Measurements from ENCODE around the gene CDK18.
A peak's percentile ranks its signal among the peaks of the same experiment; 100 is the strongest.

CDK18 gene

DNA sequence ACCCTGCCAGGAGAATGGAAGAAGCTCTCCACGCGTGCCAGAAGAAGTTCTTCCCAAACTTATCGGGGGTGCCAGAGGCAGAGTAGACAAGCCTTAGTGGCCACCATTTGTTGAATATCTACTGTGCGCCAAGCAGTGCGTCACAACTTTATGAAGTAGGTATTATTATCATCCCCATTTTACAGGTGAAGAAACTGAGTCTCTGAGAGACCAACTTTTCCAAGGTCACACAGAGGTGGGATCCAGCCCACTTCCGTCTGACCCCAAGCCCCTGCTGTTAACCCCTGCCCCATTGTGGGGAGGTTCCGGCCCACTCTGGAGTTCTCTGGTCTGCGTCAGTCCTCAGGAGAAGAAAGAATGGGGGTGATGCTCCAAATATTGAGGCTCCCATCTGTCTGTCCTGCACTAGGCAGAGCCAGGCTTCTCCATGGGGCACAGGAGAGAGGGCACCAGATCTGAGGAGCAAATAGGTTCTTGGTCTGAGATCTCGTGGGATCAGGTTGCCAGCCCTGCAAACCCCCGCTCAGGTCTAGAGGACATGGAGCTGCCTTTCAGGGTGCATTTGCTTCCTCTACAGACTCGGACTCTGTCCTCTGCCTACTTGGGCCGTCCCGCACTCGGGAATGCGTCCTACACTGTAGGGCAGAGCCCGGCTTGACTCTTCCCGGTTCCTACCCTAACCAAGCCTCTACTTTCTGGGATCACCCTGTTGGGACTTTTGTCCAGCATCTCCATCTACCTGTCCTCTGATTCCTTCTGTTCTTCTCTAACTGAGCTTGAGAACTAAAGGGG is 2.1 kb downstream of the CDK18 start:
- DNase-seq = no peak

DNA sequence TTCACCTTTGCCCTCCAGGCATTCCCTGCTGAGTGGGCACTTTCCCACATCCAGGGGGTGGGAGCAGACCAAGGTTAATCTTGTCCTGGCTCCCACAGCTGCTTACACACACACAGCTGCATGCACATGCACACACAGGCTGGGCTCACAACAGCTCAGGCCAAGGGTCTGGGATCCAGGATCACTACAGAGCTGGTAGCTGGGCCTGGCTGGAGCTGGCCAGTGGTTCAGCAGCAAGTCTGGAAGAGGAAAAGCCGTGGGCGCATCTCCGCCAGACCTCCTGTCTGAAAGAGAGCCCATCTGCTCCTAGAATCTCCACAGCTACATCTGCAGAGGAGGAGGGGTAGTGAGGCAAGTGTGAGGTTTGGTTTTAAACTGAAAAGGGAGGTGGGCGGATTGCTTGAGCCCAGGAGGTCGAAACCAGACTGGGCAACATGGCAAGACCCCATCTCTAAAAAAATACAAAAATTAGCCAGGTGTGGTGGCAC is 3.8 kb downstream of the CDK18 start:
- DNase-seq = no peak

DNA sequence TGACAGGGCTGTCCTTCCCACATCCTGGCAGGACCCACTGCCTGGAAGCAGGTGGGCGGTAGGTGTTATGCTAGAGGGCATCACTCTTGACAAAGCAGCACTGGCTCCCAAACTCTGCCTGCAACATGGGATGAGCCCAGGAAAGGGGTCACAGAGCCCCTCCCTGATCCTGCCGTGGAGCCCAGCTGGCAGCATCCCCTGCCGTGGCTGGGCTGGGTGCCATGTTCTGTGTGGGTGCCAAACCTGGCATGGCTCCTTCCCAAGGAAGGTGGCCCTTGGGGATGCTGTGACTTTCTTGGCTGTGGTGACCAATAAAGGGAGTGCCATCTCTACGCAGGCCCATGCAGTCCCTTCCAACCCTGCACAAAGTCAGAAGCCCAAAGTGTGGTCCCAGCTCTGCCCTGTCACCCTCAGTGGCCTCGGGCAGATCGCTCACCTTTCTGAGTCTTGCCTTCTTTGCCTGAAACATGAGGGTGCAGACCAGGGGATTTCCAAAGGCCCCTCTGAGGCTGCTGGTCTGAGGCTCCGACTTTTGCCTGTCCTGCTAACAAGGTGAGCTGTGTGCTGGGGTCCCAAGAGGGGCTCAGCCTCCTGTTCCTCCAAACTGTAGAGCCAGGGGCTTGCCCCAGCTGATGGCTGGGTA is 6.0 kb downstream of the CDK18 start:
- DNase-seq = no peak

DNA sequence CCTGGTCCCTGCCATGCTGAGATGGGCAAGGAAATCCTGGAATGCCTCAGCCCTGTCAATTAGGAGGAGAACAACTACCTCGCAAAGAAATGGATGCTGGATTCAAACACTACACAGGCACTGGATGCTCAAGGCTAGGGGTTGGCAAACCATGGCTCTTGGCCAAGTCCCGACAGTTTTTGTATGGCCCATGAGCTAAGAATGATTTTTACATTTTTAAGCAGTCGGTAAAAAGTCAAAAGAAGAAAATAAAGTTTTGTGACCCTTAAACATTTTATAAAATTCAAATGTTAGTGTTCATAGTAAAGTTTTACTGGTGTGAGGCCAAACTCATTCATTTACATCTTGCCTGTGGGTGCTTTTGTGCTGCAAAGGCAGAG is 6.5 kb downstream of the CDK18 start:
- DNase-seq = no peak

DNA sequence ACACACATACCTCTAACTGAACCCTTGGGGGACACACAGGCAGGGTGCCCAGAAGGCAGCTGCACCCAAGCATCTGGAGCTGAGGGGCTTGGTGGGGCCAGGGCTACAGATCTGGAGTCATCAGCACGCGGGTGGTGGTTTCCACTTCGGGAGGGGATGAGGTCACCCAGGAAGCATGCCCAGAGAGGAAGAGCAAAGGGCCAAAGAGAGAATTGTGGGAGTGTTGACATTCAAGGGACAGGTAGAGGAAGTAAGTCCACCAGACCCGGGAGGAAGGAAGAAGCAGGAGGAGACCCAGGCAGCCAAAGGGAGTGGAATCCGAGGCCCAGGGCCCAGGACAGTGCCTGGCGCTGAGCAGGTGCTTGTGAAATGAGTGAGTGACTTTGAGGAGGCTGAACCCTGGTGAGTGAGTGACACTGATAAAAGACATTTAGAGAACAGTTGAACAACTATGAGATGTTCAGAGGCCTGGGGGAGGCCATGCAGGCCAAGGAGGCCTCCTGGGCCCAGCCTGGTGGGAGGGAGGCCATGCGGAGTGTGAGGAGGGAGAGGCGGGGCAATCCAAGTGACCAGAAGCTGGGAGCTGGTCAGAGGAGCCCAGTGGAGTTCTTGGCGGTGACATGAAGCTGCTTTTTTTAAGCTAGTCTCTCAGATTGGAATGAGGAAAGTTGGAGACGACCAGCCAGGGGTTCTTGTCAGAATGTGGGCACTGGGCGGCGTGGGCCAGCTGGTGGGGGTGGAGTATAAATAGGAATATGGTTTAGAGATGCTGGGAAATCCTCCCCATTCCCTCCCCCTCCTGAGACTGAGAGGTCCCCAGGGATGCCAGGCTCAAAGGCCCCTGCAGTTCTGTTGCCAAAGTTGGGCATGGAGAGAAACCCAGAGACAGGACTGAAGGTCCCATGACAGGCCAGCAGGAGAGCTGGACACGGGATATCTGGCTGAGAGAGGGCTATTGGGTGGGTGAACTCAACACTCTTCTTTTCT is 7.9 kb downstream of the CDK18 start:
- no peak for DNase-seq

DNA sequence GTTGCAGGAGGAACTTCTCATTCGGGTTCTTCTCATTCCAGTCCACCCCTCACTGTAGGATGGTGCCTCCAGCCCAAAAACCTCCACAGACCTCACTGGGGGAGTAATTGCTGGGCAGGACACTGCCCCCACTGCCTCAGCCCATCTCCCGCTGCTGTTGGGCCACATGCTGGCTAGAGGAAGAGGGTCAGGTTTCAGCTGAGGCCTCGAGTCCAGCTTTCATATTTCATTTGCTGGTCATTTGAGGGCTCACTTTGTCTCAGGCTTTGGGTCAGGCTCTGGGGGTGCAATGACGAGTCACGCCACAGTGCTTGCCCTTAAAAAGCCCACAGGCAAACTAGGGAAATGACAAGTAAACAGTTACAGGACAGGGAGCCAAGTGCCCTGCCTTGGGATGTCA is 9.3 kb downstream of the CDK18 start:
- DNase-seq = no peak

DNA sequence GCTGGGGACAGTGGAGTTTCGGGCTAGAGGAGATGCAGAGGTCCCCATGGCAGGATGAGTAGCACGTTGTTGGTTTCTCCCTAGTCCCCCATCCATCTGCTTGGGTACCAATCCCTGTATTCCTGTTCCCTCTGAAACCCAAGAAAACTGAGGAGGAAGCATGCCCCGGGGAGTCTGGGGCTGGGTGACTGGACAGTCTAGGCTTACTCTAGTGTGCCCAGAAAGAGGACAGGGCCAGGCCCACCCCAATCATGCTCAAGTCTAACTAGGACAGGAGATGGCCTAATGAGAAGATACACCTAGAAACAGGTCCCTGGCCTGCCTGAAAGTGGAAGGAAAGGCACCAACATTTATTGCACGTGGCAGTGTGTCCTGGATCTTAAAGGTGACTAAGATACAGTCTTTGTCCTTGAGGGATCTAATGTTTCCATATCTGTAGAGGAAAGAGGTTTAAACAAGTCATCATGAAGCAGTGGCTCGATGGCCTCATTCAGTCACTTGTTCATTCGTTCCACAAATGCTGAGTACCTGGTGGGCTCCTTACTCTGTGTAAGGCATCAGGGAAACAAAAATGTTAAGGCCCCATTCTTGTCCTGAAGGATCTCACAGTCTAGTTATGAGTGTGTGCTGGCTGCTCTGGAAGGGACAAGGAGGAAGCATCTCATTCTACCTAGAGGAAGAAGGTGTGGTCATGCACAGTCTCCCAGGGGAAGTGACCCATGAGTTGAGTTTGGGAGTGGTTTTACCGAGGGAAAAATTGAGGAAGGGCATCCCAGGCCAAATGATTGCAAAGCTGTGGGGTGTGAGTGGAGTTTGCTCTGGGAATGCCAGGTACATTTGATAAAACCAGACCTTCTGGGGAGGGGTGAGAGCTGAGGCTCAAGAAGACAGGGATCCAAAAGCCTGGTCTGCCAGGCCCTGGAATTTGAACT is 10.0 kb downstream of the CDK18 start:
- DNase-seq = no peak

DNA sequence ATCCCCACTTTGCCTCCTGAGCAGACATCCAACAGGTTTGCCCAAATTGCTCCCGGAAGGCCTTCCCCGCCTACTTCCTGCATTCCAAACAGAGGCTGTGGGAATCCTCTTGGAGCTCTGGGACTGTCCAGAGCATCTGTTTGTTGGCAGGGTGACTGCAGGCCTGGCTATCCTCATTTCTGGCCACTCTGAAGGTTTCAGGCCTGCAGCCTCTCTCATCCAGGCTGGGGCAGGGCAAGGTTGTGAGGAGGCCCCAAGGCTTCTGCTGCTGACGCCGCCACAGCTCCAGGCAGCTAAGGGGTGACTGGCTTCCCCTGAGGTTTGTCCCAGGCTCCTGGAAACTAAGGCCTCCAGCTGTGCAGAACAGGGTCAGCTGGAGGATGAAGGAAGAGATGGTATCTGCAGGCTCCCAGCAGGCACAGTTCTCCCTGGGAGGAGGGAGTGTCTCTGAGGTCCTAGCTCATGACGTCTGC is 11.3 kb downstream of the CDK18 start:
- DNase-seq = no peak

DNA sequence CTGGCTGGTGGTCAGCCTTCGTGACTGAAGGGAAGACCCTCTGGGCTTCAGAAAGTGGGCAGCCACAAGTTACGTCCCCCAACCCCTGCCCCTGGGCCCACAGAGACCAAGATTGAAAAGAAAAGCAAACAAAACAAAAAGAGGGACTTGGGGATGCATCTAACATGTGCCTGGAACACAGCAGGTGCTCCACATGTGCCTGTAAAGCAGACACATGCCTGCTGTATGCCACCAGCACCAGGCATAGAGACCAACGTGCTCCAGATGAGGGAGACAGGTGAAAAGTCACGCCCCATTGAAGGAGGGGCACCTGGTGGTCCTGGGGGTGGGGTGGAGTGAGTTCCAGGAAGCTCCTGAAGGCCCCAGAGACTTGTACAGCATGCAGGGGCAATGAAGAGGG is 11.9 kb downstream of the CDK18 start:
- no peak for DNase-seq

DNA sequence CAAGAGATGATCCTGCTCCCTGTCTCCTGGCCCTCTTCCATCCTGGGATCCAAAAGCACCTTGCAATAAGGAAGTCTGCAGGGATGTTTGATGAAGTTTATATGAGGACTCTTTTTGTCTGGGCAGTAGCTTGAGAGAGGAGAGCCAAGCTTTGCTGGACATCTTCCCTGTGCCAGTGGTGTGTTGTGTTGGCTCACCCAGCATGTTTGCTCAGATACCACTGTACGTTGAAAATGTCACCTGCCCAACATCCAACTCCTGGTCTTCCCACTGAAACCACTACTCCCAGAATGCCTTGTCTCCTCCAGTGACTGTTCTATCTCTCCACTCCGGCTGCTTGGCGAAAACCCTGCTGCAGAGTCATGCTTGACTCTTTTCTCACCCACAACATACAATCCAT is 12.8 kb downstream of the CDK18 start:
- DNase-seq = no peak

DNA sequence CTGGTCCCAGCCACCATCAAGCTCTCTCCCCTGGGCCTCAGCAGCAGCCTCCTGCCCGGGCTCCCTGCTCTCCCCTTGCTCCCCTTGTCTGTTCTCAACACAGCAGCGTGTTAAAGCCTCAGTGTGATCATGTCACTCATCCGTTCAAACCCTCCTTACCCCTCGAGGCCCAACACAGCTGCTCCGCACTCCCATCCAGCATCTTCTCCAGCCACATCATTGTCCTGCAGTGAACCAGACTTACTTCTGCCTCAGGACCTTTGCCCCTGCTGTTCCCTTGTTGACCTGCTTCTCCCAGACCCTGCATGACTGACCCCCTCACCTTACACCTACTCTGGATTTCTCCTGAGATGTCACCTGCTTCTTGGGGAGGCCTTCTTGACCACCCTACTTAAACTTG is 13.3 kb downstream of the CDK18 start:
- no peak for DNase-seq

DNA sequence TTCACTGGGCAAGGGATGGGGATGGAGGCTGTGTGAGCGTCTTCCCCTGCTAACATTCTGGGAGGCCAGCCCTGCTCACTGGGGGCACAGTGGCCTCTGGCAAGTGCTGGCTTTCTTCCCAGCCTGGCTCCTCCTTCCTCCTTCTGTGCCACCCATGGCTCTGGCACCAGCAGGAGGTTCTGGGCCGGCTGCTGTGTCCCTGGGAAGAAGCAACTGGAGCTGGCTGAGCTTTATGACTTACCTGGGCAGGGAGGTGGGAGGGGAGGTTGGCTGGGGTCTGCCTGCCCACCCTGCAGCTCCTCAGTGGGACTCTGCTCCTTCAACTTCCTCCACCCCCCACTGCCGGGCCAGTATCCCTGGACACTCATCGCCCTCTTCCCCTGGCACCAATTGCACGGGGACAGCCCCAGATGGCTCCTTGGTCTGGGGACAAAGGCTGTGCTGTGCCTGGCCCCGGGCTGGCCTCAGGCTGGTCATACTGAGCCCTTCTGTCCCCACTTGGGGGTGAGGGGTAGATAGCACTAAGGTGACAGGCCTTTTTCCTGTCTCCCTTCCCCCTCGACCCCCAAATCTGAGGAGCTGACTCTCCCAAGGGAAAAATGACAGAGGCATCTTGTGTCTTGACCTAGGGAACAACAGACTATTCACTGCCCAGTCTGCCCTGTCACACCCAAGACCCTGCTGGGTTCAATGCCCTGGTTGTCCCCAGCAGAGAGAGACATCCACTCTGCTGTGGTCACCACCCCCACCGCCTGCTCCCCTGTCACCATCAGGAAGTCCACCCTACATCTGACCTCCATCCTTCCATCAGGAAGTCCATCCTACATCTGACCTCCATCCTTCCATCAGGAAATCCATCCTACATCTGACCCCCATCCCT is 14.4 kb downstream of the CDK18 start:
- no peak for DNase-seq

DNA sequence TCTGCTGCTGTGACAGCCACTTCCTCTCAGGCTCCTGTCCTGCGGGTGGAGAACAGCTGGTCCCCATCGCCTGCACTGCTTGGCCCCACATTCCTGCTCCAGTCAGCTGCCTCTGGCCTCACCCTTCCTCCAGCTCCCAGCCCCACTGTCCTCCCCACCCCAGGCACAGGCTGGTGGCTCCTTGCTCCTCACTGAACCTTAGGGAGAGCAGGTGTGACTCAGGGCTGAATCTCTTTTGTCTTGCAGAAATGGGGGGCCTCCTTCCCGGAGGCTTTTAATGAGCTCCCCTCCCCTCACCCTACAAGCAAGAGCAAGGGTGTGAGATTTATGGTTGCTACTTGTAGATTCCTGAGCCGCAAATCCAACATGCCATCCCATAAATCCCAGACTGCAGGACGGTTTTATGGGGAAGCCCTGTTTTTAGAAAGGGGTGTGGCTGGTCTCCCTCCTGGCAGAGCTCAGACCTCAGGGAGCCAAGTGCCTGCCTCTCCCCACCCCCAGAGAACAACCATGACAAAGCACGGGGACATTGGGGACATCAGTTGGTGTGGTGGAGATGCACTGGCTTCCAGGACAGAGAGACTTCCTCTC is 15.2 kb downstream of the CDK18 start:
- DNase-seq = no peak

DNA sequence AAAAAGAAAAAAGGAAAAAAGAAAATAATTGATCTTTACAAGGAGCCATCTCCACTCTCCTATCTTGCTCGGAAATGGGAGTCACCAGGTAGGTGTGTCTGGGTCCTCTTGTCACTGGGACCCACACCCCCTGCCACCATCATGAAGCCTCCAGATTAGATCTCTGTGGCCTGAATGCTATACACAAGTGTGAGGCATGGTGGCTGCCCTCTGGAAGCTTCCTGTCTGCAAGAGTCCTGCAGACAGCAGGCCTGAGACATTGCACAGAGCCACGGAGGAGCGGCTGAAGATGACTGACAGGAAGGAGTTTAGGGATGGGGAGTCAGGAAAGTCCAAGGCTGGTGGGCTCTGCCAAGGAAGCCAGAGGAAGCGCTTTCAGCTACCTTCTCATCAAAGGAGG is 16.2 kb downstream of the CDK18 start:
- no peak for DNase-seq

DNA sequence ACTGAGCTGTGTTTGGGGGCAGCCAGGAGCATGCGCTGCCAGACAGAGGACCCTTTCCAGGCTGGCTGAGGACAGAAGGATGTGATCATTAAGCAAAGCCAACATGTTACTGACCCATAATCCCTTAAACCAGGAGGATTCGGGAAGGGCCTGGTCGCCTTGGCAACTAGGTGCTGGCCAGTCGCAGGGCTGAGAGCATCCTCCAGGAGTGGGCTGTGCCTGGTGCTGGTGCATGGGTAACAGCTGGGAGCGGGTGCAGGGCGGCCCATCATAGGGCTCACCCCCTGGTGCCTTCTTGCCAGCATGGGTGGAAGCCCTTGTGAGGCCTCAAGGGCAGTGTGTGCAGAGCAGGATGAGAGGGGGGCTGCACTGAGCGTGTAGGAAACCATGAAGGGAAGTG is 17.2 kb downstream of the CDK18 start:
- no peak for DNase-seq

DNA sequence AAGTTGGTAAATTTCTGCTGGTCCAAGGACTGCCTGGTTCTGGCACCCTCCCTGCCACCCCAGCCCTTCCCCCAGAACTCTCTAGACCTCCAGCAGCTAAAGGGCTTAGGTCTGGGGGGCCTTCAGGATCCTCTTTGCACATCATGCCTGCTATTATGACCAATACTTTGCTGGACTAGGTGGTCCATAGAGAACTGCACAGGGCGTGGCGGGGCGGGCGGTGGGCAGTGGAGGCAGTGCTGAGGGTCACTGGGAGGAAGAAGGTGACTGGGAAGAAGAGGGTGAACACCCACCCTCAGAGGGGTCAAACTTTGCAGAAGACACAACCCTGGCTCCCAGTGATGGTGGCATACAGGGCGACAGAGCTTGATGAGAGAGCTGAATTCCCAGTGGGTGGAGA is 18.2 kb downstream of the CDK18 start:
- no peak for DNase-seq

DNA sequence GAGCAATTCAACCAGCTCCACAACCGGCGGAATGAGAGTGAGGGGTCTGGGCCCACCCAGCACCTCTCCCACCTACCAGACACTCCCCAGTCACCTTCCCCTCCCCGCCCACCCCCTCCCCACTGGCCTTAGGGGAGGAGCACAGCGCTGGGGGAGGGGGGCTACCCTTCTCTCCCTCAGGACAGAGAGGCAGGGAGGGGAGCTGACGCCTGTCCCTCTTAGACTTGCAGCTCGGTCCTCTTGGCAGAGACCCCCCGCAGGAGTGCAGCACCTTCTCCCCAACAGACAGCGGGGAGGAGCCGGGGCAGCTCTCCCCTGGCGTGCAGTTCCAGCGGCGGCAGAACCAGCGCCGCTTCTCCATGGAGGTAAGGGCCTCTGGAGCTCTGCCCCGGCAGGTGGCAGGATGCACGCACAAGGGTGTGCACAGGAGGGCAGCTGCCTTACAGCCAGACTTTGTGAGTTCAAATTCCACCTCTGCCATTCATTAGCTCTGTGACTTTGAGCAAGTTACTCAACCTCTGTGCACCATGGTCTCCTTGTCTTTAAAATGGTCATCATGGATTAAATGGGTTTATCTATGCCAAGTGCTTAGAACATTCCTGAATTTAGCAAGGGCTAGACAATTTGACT is 18.9 kb downstream of the CDK18 start:
- no peak for DNase-seq

DNA sequence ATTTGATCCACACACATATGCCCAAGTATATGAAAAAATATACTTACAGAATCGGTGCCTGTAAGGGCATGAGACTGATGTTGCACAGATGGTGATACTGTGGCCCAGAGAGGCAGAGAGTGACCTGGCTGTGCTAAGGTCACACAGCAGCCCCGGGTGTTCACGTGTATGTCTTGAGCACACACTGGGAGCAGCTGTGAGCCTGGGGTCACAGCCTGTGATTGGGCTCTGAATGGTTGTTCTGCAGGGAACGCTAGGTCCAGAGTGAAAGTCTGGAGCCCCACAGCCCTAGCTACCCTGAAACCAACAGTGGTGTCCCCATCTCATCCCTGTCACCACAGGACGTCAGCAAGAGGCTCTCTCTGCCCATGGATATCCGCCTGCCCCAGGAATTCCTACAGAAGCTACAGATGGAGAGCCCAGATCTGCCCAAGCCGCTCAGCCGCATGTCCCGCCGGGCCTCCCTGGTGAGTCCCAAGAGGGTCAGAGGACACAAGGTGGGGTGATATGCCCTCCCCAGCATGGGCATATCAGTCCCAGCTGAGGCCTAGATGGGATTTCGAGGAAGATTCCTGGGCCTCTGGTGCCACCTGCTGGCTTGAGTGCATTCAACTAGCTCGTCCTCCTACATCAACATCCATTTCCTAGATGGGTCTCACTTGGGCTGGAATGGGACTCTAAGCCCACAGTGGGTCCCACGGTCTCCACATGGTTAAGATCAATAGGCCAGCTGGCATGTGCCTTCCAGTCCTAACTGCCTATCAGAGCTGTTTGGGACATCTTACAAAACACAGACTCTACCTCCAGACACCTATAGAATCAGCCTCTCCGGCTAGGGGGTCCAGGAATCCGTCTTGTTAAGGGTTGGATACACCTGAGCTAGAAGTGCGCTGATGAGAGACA is 19.7 kb downstream of the CDK18 start:
- peak; percentile 84 for DNase-seq

DNA sequence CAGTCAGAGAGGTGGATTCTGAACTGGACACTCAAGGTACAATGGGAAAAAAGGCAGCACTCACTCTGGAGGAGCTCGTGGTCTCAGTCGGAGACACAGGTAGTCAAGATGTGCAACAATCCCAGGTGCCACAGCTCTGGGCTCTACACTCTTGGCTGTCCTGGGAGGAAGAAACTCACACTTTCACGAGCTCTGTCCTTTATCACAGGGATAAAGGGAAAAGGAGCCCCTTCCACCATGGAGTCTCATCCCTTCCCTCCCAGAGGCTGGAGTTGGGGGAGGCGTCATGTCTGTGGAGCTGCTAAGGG is 20.3 kb downstream of the CDK18 start:
- DNase-seq = no peak
